Naive B cell (primary cell): ENCODE results near the gene TRIM43. TPM values are rescaled to one million over a fixed set of nuclear protein-coding genes. Genes with fewer than 3 reads are reported as not detected.
"Not testable (repeated sequence)": the region's sequence is repeated elsewhere in the genome, so short reads cannot be mapped to it uniquely, and the experiment has no call there.

Experiments
- ATAC-seq, 2 donors: fragments of 150-1000 bp; cut with Tn5 transposase; 2 replicates each; pipeline ENCODE4 v1.10.0; 2021; ENCODE audit warnings: low read depth in 2 of 2, mild to moderate bottlenecking in 2 of 2, moderate library complexity in 2 of 2
- DNase-seq: peaks from one replicate; pipeline ENCODE4 v3.0.0; 2022
- H3K27ac Mint-ChIP-seq, 6 donors: one replicate each; pipeline ENCODE4 v1.8.0; 2020 to 2022; ENCODE audit warnings: mild to moderate bottlenecking in 6 of 6, mixed read lengths in 6 of 6, moderate library complexity in 5 of 6, inconsistent platforms in 2 of 6
- H3K27me3 Mint-ChIP-seq, 3 donors: one replicate each; pipeline ENCODE4 v1.8.0; 2021 to 2022; ENCODE audit warnings: mixed read lengths in 3 of 3, mild to moderate bottlenecking in 1 of 3
- H3K36me3 Mint-ChIP-seq, 2 donors: one replicate each; pipeline ENCODE4 v1.8.0; 2020 to 2022; ENCODE audit warnings: mixed read lengths in 2 of 2, inconsistent platforms in 1 of 2, mild to moderate bottlenecking in 1 of 2
- H3K4me1 Mint-ChIP-seq, 3 donors: one replicate each; pipeline ENCODE4 v1.8.0; 2020 to 2022; ENCODE audit warnings: mixed read lengths in 3 of 3, inconsistent platforms in 1 of 3, mild to moderate bottlenecking in 1 of 3, moderate library complexity in 1 of 3
- H3K4me3 Mint-ChIP-seq, 8 donors: one replicate each; pipeline ENCODE4 v1.8.0; 2020 to 2022; ENCODE audit warnings: mild to moderate bottlenecking in 8 of 8, mixed read lengths in 8 of 8, moderate library complexity in 8 of 8, inconsistent platforms in 2 of 8
- H3K9me3 Mint-ChIP-seq, 7 donors: one replicate each; pipeline ENCODE4 v1.8.0; 2020 to 2022; ENCODE audit warnings: mixed read lengths in 7 of 7, mild to moderate bottlenecking in 5 of 7, inconsistent platforms in 2 of 7, moderate library complexity in 1 of 7
- polyA plus RNA-seq, 6 donors: library from polyadenylated mRNA; unstranded; fragments of 300-500 nt; fragmentation: Illumina TruSeq; gene quantifications; one replicate each; pipeline ENCODE4 v1.2.3, GENCODE V29; 2021; ENCODE audit warnings: low read depth in 6 of 6

Gene TRIM43
- polyA plus RNA-seq, 6 donors from 2014 or later: not detected

- DNase-seq, H3K27ac Mint-ChIP-seq, ATAC-seq, H3K4me1 Mint-ChIP-seq, H3K4me3 Mint-ChIP-seq, H3K36me3 Mint-ChIP-seq, H3K9me3 Mint-ChIP-seq, H3K27me3 Mint-ChIP-seq: not testable (repeated sequence)
These were observed 10.3 kb downstream of the TRIM43 start for GRCh38 chr2:95602146-95602545.

GRCh38 chr2:95608356-95608755, 16.6 kb downstream of the TRIM43 start:
- not testable (repeated sequence) for H3K4me3 Mint-ChIP-seq, ATAC-seq, H3K4me1 Mint-ChIP-seq, DNase-seq, H3K36me3 Mint-ChIP-seq, H3K9me3 Mint-ChIP-seq, H3K27me3 Mint-ChIP-seq, H3K27ac Mint-ChIP-seq

GRCh38 chr2:95609764-95610163, 18.0 kb downstream of the TRIM43 start:
- H3K27ac Mint-ChIP-seq, H3K4me1 Mint-ChIP-seq, H3K27me3 Mint-ChIP-seq, H3K9me3 Mint-ChIP-seq, H3K36me3 Mint-ChIP-seq, H3K4me3 Mint-ChIP-seq, DNase-seq, ATAC-seq: not testable (repeated sequence)

- not testable (repeated sequence) for H3K27me3 Mint-ChIP-seq, H3K4me1 Mint-ChIP-seq, H3K9me3 Mint-ChIP-seq, H3K36me3 Mint-ChIP-seq, DNase-seq, H3K27ac Mint-ChIP-seq, ATAC-seq, H3K4me3 Mint-ChIP-seq
These were observed 21.2 kb downstream of the TRIM43 start for GRCh38 chr2:95613048-95613447.

- H3K9me3 Mint-ChIP-seq, H3K27ac Mint-ChIP-seq, H3K27me3 Mint-ChIP-seq, H3K4me1 Mint-ChIP-seq, ATAC-seq, H3K36me3 Mint-ChIP-seq, DNase-seq, H3K4me3 Mint-ChIP-seq: not testable (repeated sequence)
These were observed 30.9 kb downstream of the TRIM43 start for GRCh38 chr2:95622728-95623127.

GRCh38 chr2:95630987-95631386, 39.2 kb downstream of the TRIM43 start:
- not testable (repeated sequence) for H3K27me3 Mint-ChIP-seq, ATAC-seq, H3K4me1 Mint-ChIP-seq, H3K36me3 Mint-ChIP-seq, H3K9me3 Mint-ChIP-seq, H3K4me3 Mint-ChIP-seq, H3K27ac Mint-ChIP-seq, DNase-seq

- H3K9me3 Mint-ChIP-seq, DNase-seq, H3K4me3 Mint-ChIP-seq, H3K36me3 Mint-ChIP-seq, H3K27ac Mint-ChIP-seq, ATAC-seq, H3K4me1 Mint-ChIP-seq, H3K27me3 Mint-ChIP-seq: not testable (repeated sequence)
These were observed 41.9 kb downstream of the TRIM43 start for GRCh38 chr2:95633626-95634259.

GRCh38 chr2:95640515-95641288, 48.9 kb downstream of the TRIM43 start:
- H3K4me1 Mint-ChIP-seq, H3K36me3 Mint-ChIP-seq, H3K27ac Mint-ChIP-seq, H3K9me3 Mint-ChIP-seq, ATAC-seq, DNase-seq, H3K27me3 Mint-ChIP-seq, H3K4me3 Mint-ChIP-seq: not testable (repeated sequence)

GRCh38 chr2:95641289-95641575, 49.4 kb downstream of the TRIM43 start:
- not testable (repeated sequence) for ATAC-seq, H3K27ac Mint-ChIP-seq, H3K9me3 Mint-ChIP-seq, H3K4me1 Mint-ChIP-seq, H3K4me3 Mint-ChIP-seq, H3K36me3 Mint-ChIP-seq, DNase-seq, H3K27me3 Mint-ChIP-seq

GRCh38 chr2:95641787-95642186, 50.0 kb downstream of the TRIM43 start:
- H3K27ac Mint-ChIP-seq, DNase-seq, H3K36me3 Mint-ChIP-seq, H3K27me3 Mint-ChIP-seq, H3K9me3 Mint-ChIP-seq, H3K4me1 Mint-ChIP-seq, ATAC-seq, H3K4me3 Mint-ChIP-seq: not testable (repeated sequence)

- H3K4me3 Mint-ChIP-seq, H3K27me3 Mint-ChIP-seq, H3K36me3 Mint-ChIP-seq: not testable (repeated sequence)
These were observed 50.6 kb downstream of the TRIM43 start for GRCh38 chr2:95642360-95642759.

GRCh38 chr2:95642951-95643350, 51.1 kb downstream of the TRIM43 start:
- not testable (repeated sequence) for H3K27ac Mint-ChIP-seq, H3K36me3 Mint-ChIP-seq, ATAC-seq, H3K4me1 Mint-ChIP-seq, H3K9me3 Mint-ChIP-seq, H3K4me3 Mint-ChIP-seq, H3K27me3 Mint-ChIP-seq, DNase-seq

More at GRCh38 chr2:95642360-95642759, 50.6 kb downstream of the TRIM43 start:
- ATAC-seq, H3K9me3 Mint-ChIP-seq, H3K4me1 Mint-ChIP-seq, H3K27ac Mint-ChIP-seq, DNase-seq: not testable (repeated sequence)

- H3K9me3 Mint-ChIP-seq, H3K4me3 Mint-ChIP-seq, ATAC-seq, H3K36me3 Mint-ChIP-seq, DNase-seq, H3K27me3 Mint-ChIP-seq, H3K4me1 Mint-ChIP-seq: not testable (repeated sequence)
- peak overlapping the region in 1 of 6 donors; percentile 51 for H3K27ac Mint-ChIP-seq
These were observed 53.5 kb downstream of the TRIM43 start for GRCh38 chr2:95645312-95645711.

- ATAC-seq, H3K9me3 Mint-ChIP-seq, H3K27me3 Mint-ChIP-seq, H3K4me1 Mint-ChIP-seq, DNase-seq, H3K4me3 Mint-ChIP-seq, H3K27ac Mint-ChIP-seq, H3K36me3 Mint-ChIP-seq: not testable (repeated sequence)
These were observed 54.6 kb downstream of the TRIM43 start for GRCh38 chr2:95646274-95646994.
